ENCODE results near the gene LMNTD1. TPM values are rescaled to one million over a fixed set of nuclear protein-coding genes. Genes with fewer than 3 reads are reported as not detected.
A peak's percentile ranks its signal among the peaks of the same experiment; 100 is the strongest.

LMNTD1 gene
- total and polyA plus RNA-seq, 2 donors = 0.14 TPM; not detected in 1

GRCh38 chr12:25585662-25586061 lies 32.6 kb upstream of the LMNTD1 start:
- DNase-seq (ENCODE audit: low read depth in 6 of 9, low spot score in 9 of 9) = no peak
- Histone ChIP-seq H3K4me1 (ENCODE audit: control insufficient read depth in 2 of 2, insufficient read depth in 2 of 2, low read length in 2 of 2) (peaks cover 10 to 11% of the 10 kb centered on the region in 2 donors), H3K9me3 (ENCODE audit: control insufficient read depth in 2 of 2, insufficient read depth in 1 of 2, low read length in 1 of 2) (peaks cover 0 to 4% of the 10 kb centered on the region in 2 donors), H3K27ac (ENCODE audit: low read depth in 1 of 2, low read length in 1 of 2) (peak overlapping the region; percentile 22 to 53), H3K27me3 (ENCODE audit: control insufficient read depth in 2 of 2, insufficient read depth in 1 of 2, low read length in 1 of 2) (no peaks in the 10 kb centered on the region), H3K4me3 (ENCODE audit: low read length in 2 of 2) (no peak overlapping the region), H3K36me3 (ENCODE audit: control insufficient read depth in 2 of 2, insufficient read depth in 2 of 2, low read length in 1 of 2) (no peaks in the 10 kb centered on the region)
- 95% methylated on average over 5 of the region's 5 CpGs for WGBS

GRCh38 chr12:25585021-25585523 lies 32.0 kb upstream of the LMNTD1 start:
- peak in 2 of 9 donors; percentile 9 to 23 for DNase-seq (ENCODE audit: low read depth in 6 of 9, low spot score in 9 of 9)
- Histone ChIP-seq H3K4me1 (ENCODE audit: control insufficient read depth in 2 of 2, insufficient read depth in 2 of 2, low read length in 2 of 2) (peaks cover 5% of the 10 kb centered on the region in 2 donors), H3K27me3 (ENCODE audit: control insufficient read depth in 2 of 2, insufficient read depth in 1 of 2, low read length in 1 of 2) (no peaks in the 10 kb centered on the region), H3K4me3 (ENCODE audit: low read length in 2 of 2) (no peak overlapping the region), H3K27ac (ENCODE audit: low read depth in 1 of 2, low read length in 1 of 2) (peak overlapping the region; percentile 22 to 56), H3K36me3 (ENCODE audit: control insufficient read depth in 2 of 2, insufficient read depth in 2 of 2, low read length in 1 of 2) (no peaks in the 10 kb centered on the region), H3K9me3 (ENCODE audit: control insufficient read depth in 2 of 2, insufficient read depth in 1 of 2, low read length in 1 of 2) (peaks cover 0 to 4% of the 10 kb centered on the region in 2 donors)
- 85% methylated on average over 2 of the region's 2 CpGs for WGBS

GRCh38 chr12:25584596-25584995 lies 31.5 kb upstream of the LMNTD1 start:
- Histone ChIP-seq H3K27me3 (ENCODE audit: control insufficient read depth in 2 of 2, insufficient read depth in 1 of 2, low read length in 1 of 2) (no peaks in the 10 kb centered on the region), H3K27ac (ENCODE audit: low read depth in 1 of 2, low read length in 1 of 2) (no peak overlapping the region), H3K4me3 (ENCODE audit: low read length in 2 of 2) (no peak overlapping the region), H3K4me1 (ENCODE audit: control insufficient read depth in 2 of 2, insufficient read depth in 2 of 2, low read length in 2 of 2) (peaks cover under 1 to 3% of the 10 kb centered on the region in 2 donors), H3K36me3 (ENCODE audit: control insufficient read depth in 2 of 2, insufficient read depth in 2 of 2, low read length in 1 of 2) (no peaks in the 10 kb centered on the region), H3K9me3 (ENCODE audit: control insufficient read depth in 2 of 2, insufficient read depth in 1 of 2, low read length in 1 of 2) (peaks cover 0 to 4% of the 10 kb centered on the region in 2 donors)
- DNase-seq (ENCODE audit: low read depth in 6 of 9, low spot score in 9 of 9) = no peak
- 90% methylated on average over 5 of the region's 5 CpGs for WGBS

GRCh38 chr12:25583545-25583944 lies 30.5 kb upstream of the LMNTD1 start:
- peaks cover 0 to 3% of the 10 kb centered on the region in 2 donors for H3K4me1 ChIP-seq (ENCODE audit: control insufficient read depth in 2 of 2, insufficient read depth in 2 of 2, low read length in 2 of 2)
- peak overlapping the region in 1 of 2 donors; percentile 31 for H3K27ac ChIP-seq (ENCODE audit: low read depth in 1 of 2, low read length in 1 of 2)
- H3K4me3 ChIP-seq (ENCODE audit: low read length in 2 of 2) = no peak overlapping the region
- no peaks in the 10 kb centered on the region for H3K27me3 ChIP-seq (ENCODE audit: control insufficient read depth in 2 of 2, insufficient read depth in 1 of 2, low read length in 1 of 2)
- 81% methylated on average over 3 of the region's 3 CpGs for WGBS
- peak in 2 of 9 donors; percentile 13 to 31 for DNase-seq (ENCODE audit: low read depth in 6 of 9, low spot score in 9 of 9)
- peaks cover 0 to 4% of the 10 kb centered on the region in 2 donors for H3K9me3 ChIP-seq (ENCODE audit: control insufficient read depth in 2 of 2, insufficient read depth in 1 of 2, low read length in 1 of 2)
- no peaks in the 10 kb centered on the region for H3K36me3 ChIP-seq (ENCODE audit: control insufficient read depth in 2 of 2, insufficient read depth in 2 of 2, low read length in 1 of 2)

DNA sequence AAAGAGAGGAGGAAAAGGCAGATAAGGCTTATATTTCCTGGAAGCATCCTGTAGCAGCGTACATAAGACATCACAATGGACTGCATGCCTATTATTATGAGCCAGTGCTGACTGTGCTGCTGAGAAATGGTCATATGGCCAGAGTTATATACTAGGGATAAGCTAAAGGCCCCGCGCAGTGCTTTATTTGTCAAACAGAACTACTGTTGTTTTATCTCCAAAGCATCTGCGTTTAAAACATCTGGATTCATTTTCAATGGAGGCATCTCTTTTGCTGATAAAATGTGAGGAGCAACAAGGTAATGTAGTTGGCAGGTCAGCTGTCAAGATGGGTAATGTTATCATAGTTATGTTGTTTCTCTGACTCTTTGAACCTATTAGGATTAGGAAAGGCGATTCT lies 28.0 kb upstream of the LMNTD1 start:
- Histone ChIP-seq H3K4me1 (ENCODE audit: control insufficient read depth in 2 of 2, insufficient read depth in 2 of 2, low read length in 2 of 2) (peaks cover 0 to 3% of the 10 kb centered on the region in 2 donors), H3K4me3 (ENCODE audit: low read length in 2 of 2) (no peak overlapping the region), H3K27me3 (ENCODE audit: control insufficient read depth in 2 of 2, insufficient read depth in 1 of 2, low read length in 1 of 2) (no peaks in the 10 kb centered on the region), H3K9me3 (ENCODE audit: control insufficient read depth in 2 of 2, insufficient read depth in 1 of 2, low read length in 1 of 2) (no peaks in the 10 kb centered on the region), H3K27ac (ENCODE audit: low read depth in 1 of 2, low read length in 1 of 2) (no peak overlapping the region), H3K36me3 (ENCODE audit: control insufficient read depth in 2 of 2, insufficient read depth in 2 of 2, low read length in 1 of 2) (no peaks in the 10 kb centered on the region)
- no peak for DNase-seq (ENCODE audit: low read depth in 6 of 9, low spot score in 9 of 9)
- WGBS = 97% methylated on average over 5 of the region's 5 CpGs

DNA sequence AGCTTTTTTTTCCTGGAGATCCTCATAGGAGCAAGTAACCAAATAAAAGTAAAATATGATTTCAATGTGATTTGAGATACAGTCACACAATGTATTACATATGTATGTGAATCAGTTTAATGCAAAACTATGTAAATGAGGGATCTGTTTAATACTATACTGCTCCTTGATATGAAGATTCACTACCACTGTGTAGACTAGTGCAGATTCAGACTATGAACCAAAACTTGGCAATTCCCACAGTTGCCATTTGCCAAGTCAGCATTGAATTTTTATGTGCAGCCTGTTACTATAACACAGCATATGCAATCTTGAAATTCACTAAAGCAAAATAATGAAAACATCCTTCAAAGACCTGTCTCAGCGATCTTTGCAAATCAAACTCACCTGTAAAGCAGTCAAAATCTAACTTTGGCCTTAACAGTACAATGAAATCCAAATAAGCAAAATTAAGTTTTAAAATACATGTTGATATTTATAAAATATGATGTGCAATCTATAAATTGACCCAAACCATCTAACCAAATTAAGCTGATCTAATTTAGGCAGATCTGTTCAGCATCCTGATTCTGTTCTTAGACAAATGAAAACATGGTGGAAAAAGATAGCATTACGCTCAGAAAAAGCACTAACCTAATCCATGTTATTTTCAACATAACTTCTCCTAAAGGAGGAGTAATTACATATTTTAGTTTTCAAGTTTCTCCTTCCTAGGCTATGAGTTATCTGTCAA lies 25.5 kb upstream of the LMNTD1 start:
- DNase-seq (ENCODE audit: low read depth in 6 of 9, low spot score in 9 of 9) = no peak
- Histone ChIP-seq H3K36me3 (ENCODE audit: control insufficient read depth in 2 of 2, insufficient read depth in 2 of 2, low read length in 1 of 2) (no peaks in the 10 kb centered on the region), H3K4me3 (ENCODE audit: low read length in 2 of 2) (no peak overlapping the region), H3K27ac (ENCODE audit: low read depth in 1 of 2, low read length in 1 of 2) (no peak overlapping the region), H3K4me1 (ENCODE audit: control insufficient read depth in 2 of 2, insufficient read depth in 2 of 2, low read length in 2 of 2) (no peaks in the 10 kb centered on the region), H3K9me3 (ENCODE audit: control insufficient read depth in 2 of 2, insufficient read depth in 1 of 2, low read length in 1 of 2) (no peaks in the 10 kb centered on the region), H3K27me3 (ENCODE audit: control insufficient read depth in 2 of 2, insufficient read depth in 1 of 2, low read length in 1 of 2) (no peaks in the 10 kb centered on the region)
- WGBS = 98% methylated on average over 2 of the region's 2 CpGs

GRCh38 chr12:25574761-25575160 lies 21.7 kb upstream of the LMNTD1 start:
- Histone ChIP-seq H3K27ac (ENCODE audit: low read depth in 1 of 2, low read length in 1 of 2) (no peak overlapping the region), H3K27me3 (ENCODE audit: control insufficient read depth in 2 of 2, insufficient read depth in 1 of 2, low read length in 1 of 2) (no peaks in the 10 kb centered on the region), H3K36me3 (ENCODE audit: control insufficient read depth in 2 of 2, insufficient read depth in 2 of 2, low read length in 1 of 2) (no peaks in the 10 kb centered on the region), H3K4me1 (ENCODE audit: control insufficient read depth in 2 of 2, insufficient read depth in 2 of 2, low read length in 2 of 2) (no peaks in the 10 kb centered on the region), H3K4me3 (ENCODE audit: low read length in 2 of 2) (no peak overlapping the region), H3K9me3 (ENCODE audit: control insufficient read depth in 2 of 2, insufficient read depth in 1 of 2, low read length in 1 of 2) (no peaks in the 10 kb centered on the region)
- DNase-seq (ENCODE audit: low read depth in 6 of 9, low spot score in 9 of 9) = no peak
- WGBS = 88% methylated on average over 1 of the region's 1 CpG

DNA sequence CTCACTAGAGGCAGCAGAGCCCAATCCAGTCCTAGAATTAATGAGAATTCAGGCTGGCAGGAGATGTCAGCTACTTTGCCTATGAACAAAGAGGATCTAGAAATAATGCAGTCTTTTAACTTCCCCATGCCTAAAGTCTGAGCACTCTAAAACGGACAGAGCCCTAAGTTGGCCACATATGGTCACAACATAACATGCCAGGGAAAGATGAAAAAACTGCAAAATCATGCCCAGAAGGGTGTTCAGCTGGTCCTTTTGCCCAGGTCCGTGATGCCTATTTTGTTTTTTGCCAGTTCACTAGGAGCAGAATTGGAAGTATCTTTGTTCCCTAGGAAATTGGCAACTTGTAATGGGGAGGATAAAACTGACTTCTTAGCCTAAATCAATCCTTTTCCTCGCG lies 20.3 kb upstream of the LMNTD1 start:
- Histone ChIP-seq H3K9me3 (ENCODE audit: control insufficient read depth in 2 of 2, insufficient read depth in 1 of 2, low read length in 1 of 2) (no peaks in the 10 kb centered on the region), H3K27me3 (ENCODE audit: control insufficient read depth in 2 of 2, insufficient read depth in 1 of 2, low read length in 1 of 2) (no peaks in the 10 kb centered on the region), H3K36me3 (ENCODE audit: control insufficient read depth in 2 of 2, insufficient read depth in 2 of 2, low read length in 1 of 2) (no peaks in the 10 kb centered on the region), H3K4me1 (ENCODE audit: control insufficient read depth in 2 of 2, insufficient read depth in 2 of 2, low read length in 2 of 2) (no peaks in the 10 kb centered on the region), H3K27ac (ENCODE audit: low read depth in 1 of 2, low read length in 1 of 2) (no peak overlapping the region), H3K4me3 (ENCODE audit: low read length in 2 of 2) (no peak overlapping the region)
- no peak for DNase-seq (ENCODE audit: low read depth in 6 of 9, low spot score in 9 of 9)
- 93% methylated on average over 4 of the region's 4 CpGs for WGBS

GRCh38 chr12:25570418-25570817 lies 17.3 kb upstream of the LMNTD1 start:
- Histone ChIP-seq H3K9me3 (ENCODE audit: control insufficient read depth in 2 of 2, insufficient read depth in 1 of 2, low read length in 1 of 2) (no peaks in the 10 kb centered on the region), H3K36me3 (ENCODE audit: control insufficient read depth in 2 of 2, insufficient read depth in 2 of 2, low read length in 1 of 2) (no peaks in the 10 kb centered on the region)
- 100% methylated on average over 1 of the region's 1 CpG for WGBS

More at GRCh38 chr12:25570418-25570817, 17.3 kb upstream of the LMNTD1 start:
- Histone ChIP-seq H3K4me3 (ENCODE audit: low read length in 2 of 2) (no peak overlapping the region), H3K4me1 (ENCODE audit: control insufficient read depth in 2 of 2, insufficient read depth in 2 of 2, low read length in 2 of 2) (no peaks in the 10 kb centered on the region), H3K27me3 (ENCODE audit: control insufficient read depth in 2 of 2, insufficient read depth in 1 of 2, low read length in 1 of 2) (no peaks in the 10 kb centered on the region), H3K27ac (ENCODE audit: low read depth in 1 of 2, low read length in 1 of 2) (no peak overlapping the region)
- no peak for DNase-seq (ENCODE audit: low read depth in 6 of 9, low spot score in 9 of 9)

Data from thymus (tissue), 11 donors.